KMS-11 (cell line): ENCODE results near the gene KRTAP10-1.
"Not testable (repeated sequence)": the region's sequence is repeated elsewhere in the genome, so short reads cannot be mapped to it uniquely, and the experiment has no call there.

Experiments
- H2AFZ ChIP-seq: fragments of 200-600 bp; sonication (generic); 2 replicates; pipeline ENCODE4 v1.6.1; 2016; ENCODE audit warnings: antibody characterized with exemption, mixed run types, low read depth
- H3K27ac ChIP-seq: fragments of 200-600 bp; sonication (generic); 2 replicates; pipeline ENCODE4 v1.6.1; 2016; ENCODE audit warnings: mild to moderate bottlenecking, mixed run types
- H3K27me3 ChIP-seq: fragments of 200-600 bp; sonication (generic); 2 replicates; pipeline ENCODE4 v1.6.1; 2017; ENCODE audit warnings: mild to moderate bottlenecking, low read depth, mixed run types, moderate library complexity; ENCODE audit not compliant: insufficient read depth
- H3K36me3 ChIP-seq: fragments of 200-600 bp; sonication (generic); 2 replicates; pipeline ENCODE4 v1.6.1; 2017; ENCODE audit warnings: mild to moderate bottlenecking, mixed run types; ENCODE audit not compliant: insufficient read depth
- H3K4me1 ChIP-seq: fragments of 200-600 bp; sonication (generic); 2 replicates; pipeline ENCODE4 v1.6.1; 2016; ENCODE audit warnings: mild to moderate bottlenecking, low read depth, mixed run types; ENCODE audit not compliant: poor library complexity, severe bottlenecking
- H3K4me2 ChIP-seq: fragments of 200-600 bp; sonication (generic); 2 replicates; pipeline ENCODE4 v1.7.0; 2016; ENCODE audit warnings: mild to moderate bottlenecking, mixed run types
- H3K4me3 ChIP-seq: fragments of 200-600 bp; sonication (generic); IDR thresholded peaks from 2 replicates; pipeline ENCODE4 v1.6.1; 2017; ENCODE audit warnings: low read depth, low read length, mixed read lengths; ENCODE audit not compliant: insufficient read depth
- H3K79me2 ChIP-seq: fragments of 200-600 bp; sonication (generic); 2 replicates; pipeline ENCODE4 v1.6.1; 2016; ENCODE audit warnings: low read depth, mixed run types; ENCODE audit not compliant: insufficient read depth
- H3K9ac ChIP-seq: fragments of 200-600 bp; sonication (generic); 2 replicates; pipeline ENCODE4 v1.6.1; 2016; ENCODE audit warnings: mild to moderate bottlenecking, mixed run types
- H4K20me1 ChIP-seq: fragments of 200-600 bp; sonication (generic); 2 replicates; pipeline ENCODE4 v1.6.1; 2016; ENCODE audit warnings: mild to moderate bottlenecking, mixed run types; ENCODE audit not compliant: insufficient read depth
- TF ChIP-seq, protein P1 (sequence below): fragments of 200-600 bp; sonication (generic); conservative IDR thresholded peaks from 2 replicates; pipeline ENCODE4 v1.6.1; 2017; ENCODE audit warnings: low read depth, mild to moderate bottlenecking, antibody characterized with exemption, low read length, moderate library complexity, mixed read lengths

Gene KRTAP10-1

DNA sequence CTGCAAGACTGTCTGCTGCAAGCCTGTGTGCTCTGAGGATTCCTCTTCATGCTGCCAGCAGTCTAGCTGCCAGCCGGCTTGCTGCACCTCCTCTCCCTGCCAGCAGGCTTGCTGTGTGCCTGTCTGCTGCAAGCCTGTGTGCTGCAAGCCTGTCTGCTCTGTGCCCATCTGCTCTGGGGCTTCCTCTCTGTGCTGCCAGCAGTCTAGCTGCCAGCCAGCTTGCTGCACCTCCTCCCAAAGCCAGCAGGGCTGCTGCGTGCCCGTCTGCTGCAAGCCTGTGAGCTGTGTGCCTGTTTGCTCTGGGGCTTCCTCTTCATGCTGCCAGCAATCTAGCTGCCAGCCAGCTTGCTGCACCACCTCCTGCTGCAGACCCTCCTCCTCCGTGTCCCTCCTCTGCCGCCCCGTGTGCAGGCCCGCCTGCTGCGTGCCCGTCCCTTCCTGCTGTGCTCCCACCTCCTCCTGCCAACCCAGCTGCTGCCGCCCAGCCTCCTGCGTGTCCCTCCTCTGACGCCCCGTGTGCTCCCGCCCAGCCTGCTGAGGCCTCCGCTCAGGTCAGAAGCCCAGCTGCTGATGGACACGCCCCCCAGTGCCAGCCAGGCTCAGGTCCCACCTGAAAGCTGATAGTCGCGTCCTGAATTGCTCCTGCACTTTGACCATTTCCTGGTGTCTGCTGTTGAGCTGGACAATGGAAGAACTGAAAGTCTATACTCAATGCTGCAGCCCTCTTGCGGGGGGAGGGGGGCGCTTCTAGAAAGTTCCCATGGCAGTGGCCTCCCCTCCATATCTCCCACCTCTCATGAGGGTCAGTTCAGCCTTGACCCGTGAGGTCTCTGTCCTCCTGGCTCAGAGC, 34.7 kb upstream of the KRTAP10-1 start:
- no peaks in the 10 kb centered on the region for H3K79me2 ChIP-seq
- H3K27ac ChIP-seq, result no peak overlapping the region
- H2AFZ ChIP-seq, result no peak overlapping the region
- H4K20me1 ChIP-seq, result no peaks in the 10 kb centered on the region
- no peaks in the 10 kb centered on the region for H3K36me3 ChIP-seq
- no peak overlapping the region for H3K4me3 ChIP-seq
- TF ChIP-seq, protein P1, sequence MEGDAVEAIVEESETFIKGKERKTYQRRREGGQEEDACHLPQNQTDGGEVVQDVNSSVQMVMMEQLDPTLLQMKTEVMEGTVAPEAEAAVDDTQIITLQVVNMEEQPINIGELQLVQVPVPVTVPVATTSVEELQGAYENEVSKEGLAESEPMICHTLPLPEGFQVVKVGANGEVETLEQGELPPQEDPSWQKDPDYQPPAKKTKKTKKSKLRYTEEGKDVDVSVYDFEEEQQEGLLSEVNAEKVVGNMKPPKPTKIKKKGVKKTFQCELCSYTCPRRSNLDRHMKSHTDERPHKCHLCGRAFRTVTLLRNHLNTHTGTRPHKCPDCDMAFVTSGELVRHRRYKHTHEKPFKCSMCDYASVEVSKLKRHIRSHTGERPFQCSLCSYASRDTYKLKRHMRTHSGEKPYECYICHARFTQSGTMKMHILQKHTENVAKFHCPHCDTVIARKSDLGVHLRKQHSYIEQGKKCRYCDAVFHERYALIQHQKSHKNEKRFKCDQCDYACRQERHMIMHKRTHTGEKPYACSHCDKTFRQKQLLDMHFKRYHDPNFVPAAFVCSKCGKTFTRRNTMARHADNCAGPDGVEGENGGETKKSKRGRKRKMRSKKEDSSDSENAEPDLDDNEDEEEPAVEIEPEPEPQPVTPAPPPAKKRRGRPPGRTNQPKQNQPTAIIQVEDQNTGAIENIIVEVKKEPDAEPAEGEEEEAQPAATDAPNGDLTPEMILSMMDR, result no peak
- no peak overlapping the region for H3K9ac ChIP-seq
- H3K4me1 ChIP-seq, result no peaks in the 10 kb centered on the region
- H3K4me2 ChIP-seq, result no peak overlapping the region
- peaks cover 56% of the 10 kb centered on the region for H3K27me3 ChIP-seq

DNA sequence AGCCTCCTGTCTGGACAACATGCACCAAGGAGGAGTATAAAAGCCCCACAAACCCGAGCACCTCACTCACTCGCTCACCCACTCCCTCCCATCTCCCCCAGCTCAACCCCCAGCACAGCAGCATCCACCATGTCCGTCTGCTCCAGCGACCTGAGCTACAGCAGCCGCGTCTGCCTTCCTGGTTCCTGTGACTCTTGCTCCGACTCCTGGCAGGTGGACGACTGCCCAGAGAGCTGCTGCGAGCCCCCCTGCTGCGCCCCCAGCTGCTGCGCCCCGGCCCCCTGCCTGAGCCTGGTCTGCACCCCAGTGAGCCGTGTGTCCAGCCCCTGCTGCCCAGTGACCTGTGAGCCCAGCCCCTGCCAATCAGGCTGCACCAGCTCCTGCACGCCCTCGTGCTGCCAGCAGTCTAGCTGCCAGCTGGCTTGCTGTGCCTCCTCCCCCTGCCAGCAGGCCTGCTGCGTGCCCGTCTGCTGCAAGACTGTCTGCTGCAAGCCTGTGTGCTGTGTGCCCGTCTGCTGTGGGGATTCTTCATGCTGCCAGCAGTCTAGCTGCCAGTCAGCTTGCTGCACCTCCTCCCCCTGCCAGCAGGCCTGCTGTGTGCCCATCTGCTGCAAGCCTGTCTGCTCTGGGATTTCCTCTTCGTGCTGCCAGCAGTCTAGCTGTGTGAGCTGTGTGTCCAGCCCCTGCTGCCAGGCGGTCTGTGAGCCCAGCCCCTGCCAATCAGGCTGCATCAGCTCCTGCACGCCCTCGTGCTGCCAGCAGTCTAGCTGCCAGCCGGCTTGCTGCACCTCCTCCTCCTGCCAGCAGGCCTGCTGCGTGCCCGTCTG, 33.8 kb upstream of the KRTAP10-1 start, which contains the start of gene KRTAP10-4:
Gene KRTAP10-4 (plus strand): TSS at position 100 of the 827 bp plus-strand sequence. CDS start 30 bp downstream, at position 130.
- H4K20me1 ChIP-seq, H3K4me1 ChIP-seq, H3K4me2 ChIP-seq, H3K27ac ChIP-seq, H3K36me3 ChIP-seq, H2AFZ ChIP-seq, H3K4me3 ChIP-seq, H3K79me2 ChIP-seq, H3K9ac ChIP-seq: not testable (repeated sequence)
- H3K27me3 ChIP-seq, result peaks cover 56% of the 10 kb centered on the region

DNA sequence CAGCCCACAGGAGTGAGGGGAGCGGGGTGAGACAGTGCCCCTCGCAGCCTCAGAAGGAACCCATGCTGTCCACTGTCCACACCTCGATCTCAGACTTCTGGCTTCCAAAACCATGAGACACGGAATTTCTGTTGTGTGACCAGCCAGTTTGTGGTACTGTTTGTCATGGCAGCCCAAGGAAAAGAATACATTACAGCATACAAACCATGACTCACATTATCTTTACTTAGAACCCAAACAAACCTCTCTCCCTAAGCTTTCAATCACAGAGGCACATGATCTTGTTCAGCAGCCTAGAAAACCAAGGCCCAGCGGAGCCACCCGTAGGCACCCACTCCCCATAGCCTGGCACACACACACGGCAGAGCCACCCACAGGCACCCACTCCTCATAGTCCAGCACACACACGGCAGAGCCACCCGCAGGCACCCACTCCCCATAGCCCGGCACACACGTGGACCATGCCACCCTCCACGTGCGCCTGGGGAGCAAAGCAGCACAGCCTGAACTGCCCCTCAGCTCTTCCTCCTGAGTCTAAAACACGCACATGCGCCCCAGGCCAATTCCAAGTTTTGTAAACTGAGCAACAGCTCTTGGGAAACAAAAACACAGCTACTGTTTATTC, 33.1 kb upstream of the KRTAP10-1 start:
- Histone ChIP-seq H3K4me1 (no peaks in the 10 kb centered on the region), H3K27ac (no peak overlapping the region), H3K4me2 (no peak overlapping the region), H3K9ac (no peak overlapping the region), H3K27me3 (peaks cover 53% of the 10 kb centered on the region), H3K79me2 (no peaks in the 10 kb centered on the region), H2AFZ (no peak overlapping the region), H3K36me3 (no peaks in the 10 kb centered on the region), H3K4me3 (no peak overlapping the region), H4K20me1 (no peaks in the 10 kb centered on the region)
- TF ChIP-seq, protein P1, result no peak

DNA sequence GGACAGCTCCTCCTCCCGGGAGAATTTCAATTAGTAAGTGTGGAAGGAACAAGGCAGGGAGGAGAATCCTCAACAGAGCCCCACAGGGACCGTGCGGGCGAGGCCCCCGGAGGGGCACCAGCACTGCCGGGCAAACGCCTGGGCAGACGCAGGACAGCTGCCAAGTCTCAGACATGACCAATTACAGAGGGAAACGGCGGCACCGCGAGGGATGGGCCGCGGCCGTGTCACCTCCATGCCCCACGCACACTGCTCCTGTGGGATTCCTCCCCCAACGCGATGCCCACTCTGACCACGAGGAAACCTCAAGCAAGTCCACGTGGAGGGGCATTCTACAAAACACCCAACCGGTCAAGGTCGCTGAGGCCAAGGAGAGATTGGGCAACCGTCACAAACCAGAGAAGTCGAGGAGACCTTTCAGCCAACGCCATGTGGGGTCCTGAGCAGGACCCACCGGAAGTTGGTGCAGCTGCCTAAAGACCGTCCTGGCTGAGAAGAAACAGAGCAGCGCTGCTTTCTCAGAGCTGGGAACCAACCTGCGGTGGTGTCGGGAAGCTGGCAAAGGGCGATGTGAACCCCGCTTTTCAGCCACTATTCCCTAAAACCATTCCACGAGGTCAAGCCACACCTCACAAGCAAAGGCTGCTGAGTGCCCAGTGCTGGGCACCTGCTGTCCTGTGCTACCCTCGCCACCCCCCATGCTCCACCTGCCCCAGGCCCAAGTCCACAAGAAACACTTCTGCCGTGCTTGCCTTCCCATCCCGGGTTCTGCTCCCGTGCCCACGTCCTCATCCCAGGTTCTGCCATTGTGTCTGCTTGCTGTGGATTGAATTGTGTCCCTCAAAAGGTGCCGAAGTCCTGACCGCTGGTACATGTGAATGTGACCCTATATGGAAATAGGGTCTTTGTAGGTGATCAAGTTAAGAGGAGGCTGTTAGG, 32.1 kb upstream of the KRTAP10-1 start:
- H3K27me3 ChIP-seq, result peaks cover 45% of the 10 kb centered on the region
- H3K36me3 ChIP-seq, result no peaks in the 10 kb centered on the region
- no peak overlapping the region for H3K4me3 ChIP-seq
- no peak overlapping the region for H3K27ac ChIP-seq
- no peaks in the 10 kb centered on the region for H4K20me1 ChIP-seq
- H2AFZ ChIP-seq, result no peak overlapping the region
- no peaks in the 10 kb centered on the region for H3K79me2 ChIP-seq
- TF ChIP-seq, protein P1, result no peak
- H3K4me2 ChIP-seq, result no peak overlapping the region
- no peaks in the 10 kb centered on the region for H3K4me1 ChIP-seq
- no peak overlapping the region for H3K9ac ChIP-seq
